ENCODE measurements around the gene PSMB3.

PSMB3 gene

GRCh38 chr17:38707678-38708351 lies 44.7 kb upstream of the PSMB3 start:
- Histone ChIP-seq H3K4me3 (ENCODE audit: low read depth in 1 of 5, low read length in 5 of 5) (no peak overlapping the region), H3K36me3 (ENCODE audit: control insufficient read depth in 5 of 5, insufficient read depth in 5 of 5, low read length in 5 of 5) (peaks cover 0 to 50% (median 44%) of the 10 kb centered on the region in 5 donors), H3K4me1 (ENCODE audit: control insufficient read depth in 5 of 5, insufficient read depth in 5 of 5, low read length in 5 of 5) (peaks cover 5 to 40% (median 33%) of the 10 kb centered on the region in 5 donors), H3K9ac (ENCODE audit: low read length in 5 of 5) (no peak overlapping the region), H3K9me3 (ENCODE audit: control insufficient read depth in 5 of 5, low read length in 5 of 5) (no peaks in the 10 kb centered on the region), H3K27ac (ENCODE audit: low read depth, low read length) (peak overlapping the region; percentile 75), H3K27me3 (ENCODE audit: control insufficient read depth in 5 of 5, insufficient read depth in 4 of 5, low read length in 5 of 5) (no peaks in the 10 kb centered on the region)

- Histone ChIP-seq H3K27me3 (ENCODE audit: control insufficient read depth in 5 of 5, insufficient read depth in 4 of 5, low read length in 5 of 5) (no peaks in the 10 kb centered on the region), H3K36me3 (ENCODE audit: control insufficient read depth in 5 of 5, insufficient read depth in 5 of 5, low read length in 5 of 5) (peaks cover 0 to 65% (median 58%) of the 10 kb centered on the region in 5 donors), H3K4me3 (ENCODE audit: low read depth in 1 of 5, low read length in 5 of 5) (no peak overlapping the region), H3K4me1 (ENCODE audit: control insufficient read depth in 5 of 5, insufficient read depth in 5 of 5, low read length in 5 of 5) (peaks cover 2 to 25% (median 20%) of the 10 kb centered on the region in 5 donors), H3K9ac (ENCODE audit: low read length in 5 of 5) (no peak overlapping the region), H3K27ac (ENCODE audit: low read depth, low read length) (no peak overlapping the region), H3K9me3 (ENCODE audit: control insufficient read depth in 5 of 5, low read length in 5 of 5) (no peaks in the 10 kb centered on the region)
These were observed 43.3 kb upstream of the PSMB3 start for GRCh38 chr17:38709104-38709820.

GRCh38 chr17:38709864-38710603 lies 42.5 kb upstream of the PSMB3 start:
- no peaks in the 10 kb centered on the region for H3K27me3 ChIP-seq (ENCODE audit: control insufficient read depth in 5 of 5, insufficient read depth in 4 of 5, low read length in 5 of 5)
- H3K4me3 ChIP-seq (ENCODE audit: low read depth in 1 of 5, low read length in 5 of 5): no peak overlapping the region
- peaks cover 2 to 20% (median 18%) of the 10 kb centered on the region in 5 donors for H3K4me1 ChIP-seq (ENCODE audit: control insufficient read depth in 5 of 5, insufficient read depth in 5 of 5, low read length in 5 of 5)
- H3K27ac ChIP-seq (ENCODE audit: low read depth, low read length): no peak overlapping the region
- no peaks in the 10 kb centered on the region for H3K9me3 ChIP-seq (ENCODE audit: control insufficient read depth in 5 of 5, low read length in 5 of 5)
- no peak overlapping the region for H3K9ac ChIP-seq (ENCODE audit: low read length in 5 of 5)
- H3K36me3 ChIP-seq (ENCODE audit: control insufficient read depth in 5 of 5, insufficient read depth in 5 of 5, low read length in 5 of 5): peaks cover 0 to 72% (median 64%) of the 10 kb centered on the region in 5 donors

- Histone ChIP-seq H3K36me3 (ENCODE audit: control insufficient read depth in 5 of 5, insufficient read depth in 5 of 5, low read length in 5 of 5) (peaks cover 0 to 78% (median 70%) of the 10 kb centered on the region in 5 donors), H3K27ac (ENCODE audit: low read depth, low read length) (no peak overlapping the region), H3K4me3 (ENCODE audit: low read depth in 1 of 5, low read length in 5 of 5) (no peak overlapping the region), H3K4me1 (ENCODE audit: control insufficient read depth in 5 of 5, insufficient read depth in 5 of 5, low read length in 5 of 5) (peaks cover 2 to 20% (median 18%) of the 10 kb centered on the region in 5 donors), H3K9ac (ENCODE audit: low read length in 5 of 5) (no peak overlapping the region), H3K27me3 (ENCODE audit: control insufficient read depth in 5 of 5, insufficient read depth in 4 of 5, low read length in 5 of 5) (no peaks in the 10 kb centered on the region), H3K9me3 (ENCODE audit: control insufficient read depth in 5 of 5, low read length in 5 of 5) (no peaks in the 10 kb centered on the region)
These were observed 42.0 kb upstream of the PSMB3 start for GRCh38 chr17:38710604-38710962.

- Histone ChIP-seq H3K27me3 (ENCODE audit: control insufficient read depth in 5 of 5, insufficient read depth in 4 of 5, low read length in 5 of 5) (no peaks in the 10 kb centered on the region), H3K9ac (ENCODE audit: low read length in 5 of 5) (no peak overlapping the region), H3K36me3 (ENCODE audit: control insufficient read depth in 5 of 5, insufficient read depth in 5 of 5, low read length in 5 of 5) (peaks cover 0 to 82% (median 74%) of the 10 kb centered on the region in 5 donors), H3K4me3 (ENCODE audit: low read depth in 1 of 5, low read length in 5 of 5) (no peak overlapping the region), H3K9me3 (ENCODE audit: control insufficient read depth in 5 of 5, low read length in 5 of 5) (no peaks in the 10 kb centered on the region), H3K27ac (ENCODE audit: low read depth, low read length) (no peak overlapping the region), H3K4me1 (ENCODE audit: control insufficient read depth in 5 of 5, insufficient read depth in 5 of 5, low read length in 5 of 5) (peaks cover 2 to 17% (median 15%) of the 10 kb centered on the region in 5 donors)
These were observed 41.6 kb upstream of the PSMB3 start for GRCh38 chr17:38710985-38711384.

- H3K4me1 ChIP-seq (ENCODE audit: control insufficient read depth in 5 of 5, insufficient read depth in 5 of 5, low read length in 5 of 5): peaks cover 0 to 7% (median 5%) of the 10 kb centered on the region in 5 donors
- peaks cover 0 to 92% (median 84%) of the 10 kb centered on the region in 5 donors for H3K36me3 ChIP-seq (ENCODE audit: control insufficient read depth in 5 of 5, insufficient read depth in 5 of 5, low read length in 5 of 5)
- no peak overlapping the region for H3K9ac ChIP-seq (ENCODE audit: low read length in 5 of 5)
These were observed 40.6 kb upstream of the PSMB3 start for GRCh38 chr17:38711792-38712571.

GRCh38 chr17:38712593-38712992 lies 39.9 kb upstream of the PSMB3 start:
- Histone ChIP-seq H3K9me3 (ENCODE audit: control insufficient read depth in 5 of 5, low read length in 5 of 5) (no peaks in the 10 kb centered on the region), H3K9ac (ENCODE audit: low read length in 5 of 5) (no peak overlapping the region), H3K27me3 (ENCODE audit: control insufficient read depth in 5 of 5, insufficient read depth in 4 of 5, low read length in 5 of 5) (no peaks in the 10 kb centered on the region), H3K4me3 (ENCODE audit: low read depth in 1 of 5, low read length in 5 of 5) (no peak overlapping the region), H3K27ac (ENCODE audit: low read depth, low read length) (no peak overlapping the region), H3K4me1 (ENCODE audit: control insufficient read depth in 5 of 5, insufficient read depth in 5 of 5, low read length in 5 of 5) (peaks cover 0 to under 1% (median 0%) of the 10 kb centered on the region in 5 donors), H3K36me3 (ENCODE audit: control insufficient read depth in 5 of 5, insufficient read depth in 5 of 5, low read length in 5 of 5) (peaks cover 0 to 95% (median 88%) of the 10 kb centered on the region in 5 donors)

More at GRCh38 chr17:38711792-38712571, 40.6 kb upstream of the PSMB3 start:
- Histone ChIP-seq H3K27me3 (ENCODE audit: control insufficient read depth in 5 of 5, insufficient read depth in 4 of 5, low read length in 5 of 5) (no peaks in the 10 kb centered on the region), H3K27ac (ENCODE audit: low read depth, low read length) (no peak overlapping the region), H3K9me3 (ENCODE audit: control insufficient read depth in 5 of 5, low read length in 5 of 5) (no peaks in the 10 kb centered on the region), H3K4me3 (ENCODE audit: low read depth in 1 of 5, low read length in 5 of 5) (no peak overlapping the region)

GRCh38 chr17:38713456-38714075 lies 39.0 kb upstream of the PSMB3 start:
- peaks cover 0 to 95% (median 89%) of the 10 kb centered on the region in 5 donors for H3K36me3 ChIP-seq (ENCODE audit: control insufficient read depth in 5 of 5, insufficient read depth in 5 of 5, low read length in 5 of 5)

GRCh38 chr17:38715216-38715943 lies 37.2 kb upstream of the PSMB3 start:
- no peaks in the 10 kb centered on the region for H3K4me1 ChIP-seq (ENCODE audit: control insufficient read depth in 5 of 5, insufficient read depth in 5 of 5, low read length in 5 of 5)
- peaks cover 0 to 95% (median 80%) of the 10 kb centered on the region in 5 donors for H3K36me3 ChIP-seq (ENCODE audit: control insufficient read depth in 5 of 5, insufficient read depth in 5 of 5, low read length in 5 of 5)
- H3K9ac ChIP-seq (ENCODE audit: low read length in 5 of 5): no peak overlapping the region
- H3K27me3 ChIP-seq (ENCODE audit: control insufficient read depth in 5 of 5, insufficient read depth in 4 of 5, low read length in 5 of 5): no peaks in the 10 kb centered on the region
- no peak overlapping the region for H3K4me3 ChIP-seq (ENCODE audit: low read depth in 1 of 5, low read length in 5 of 5)
- H3K9me3 ChIP-seq (ENCODE audit: control insufficient read depth in 5 of 5, low read length in 5 of 5): no peaks in the 10 kb centered on the region
- no peak overlapping the region for H3K27ac ChIP-seq (ENCODE audit: low read depth, low read length)

More at GRCh38 chr17:38713456-38714075, 39.0 kb upstream of the PSMB3 start:
- no peak overlapping the region for H3K9ac ChIP-seq (ENCODE audit: low read length in 5 of 5)
- H3K4me3 ChIP-seq (ENCODE audit: low read depth in 1 of 5, low read length in 5 of 5): no peak overlapping the region
- H3K9me3 ChIP-seq (ENCODE audit: control insufficient read depth in 5 of 5, low read length in 5 of 5): no peaks in the 10 kb centered on the region
- H3K4me1 ChIP-seq (ENCODE audit: control insufficient read depth in 5 of 5, insufficient read depth in 5 of 5, low read length in 5 of 5): no peaks in the 10 kb centered on the region
- no peak overlapping the region for H3K27ac ChIP-seq (ENCODE audit: low read depth, low read length)
- no peaks in the 10 kb centered on the region for H3K27me3 ChIP-seq (ENCODE audit: control insufficient read depth in 5 of 5, insufficient read depth in 4 of 5, low read length in 5 of 5)
